Thyroid gland (tissue), 4 donors: ENCODE data around the gene MRPL54.

ENCODE experiments used
- CTCF ChIP-seq, 6 experiments: fragments of 200-600 bp in 3 of 6; fragments of 450-650 bp in 3 of 6; sonication (generic) in 3 of 6; IDR thresholded peaks; one replicate each; pipeline ENCODE4 v1.5.1; 2016 to 2019; ENCODE audit warnings: antibody characterized with exemption in 6 of 6, mild to moderate bottlenecking in 2 of 6, inconsistent platforms in 1 of 6, moderate library complexity in 1 of 6
- POLR2A ChIP-seq, 2 donors: fragments of 450-650 bp; IDR thresholded peaks; one replicate each; pipeline ENCODE4 v1.6.1; 2017; ENCODE audit warnings: antibody characterized with exemption in 2 of 2, mild to moderate bottlenecking in 2 of 2, moderate library complexity in 1 of 2

- TF ChIP-seq CTCF (IDR thresholded peaks at IDR 0.05): no peak
- no peak for TF ChIP-seq POLR2A (IDR thresholded peaks at IDR 0.05)
Measured at GRCh38 chr19:3743486-3743885, 19.0 kb upstream of the MRPL54 start.
